ENCODE measurements around the gene AKT3. TPM values are rescaled to one million over a fixed set of nuclear protein-coding genes. Genes with fewer than 3 reads are reported as not detected.

The AKT3 gene
- total and polyA plus RNA-seq, 11 donors = 3.2 to 27.9 (median 16.6) TPM

GRCh38 chr1:243585982-243586381 is 264.1 kb downstream of the AKT3 start:
- intact Hi-C loops (cut with DNase I) = no loop called here
- no peak for TF ChIP-seq CTCF (IDR thresholded peaks at IDR 0.05)
- no peak for TF ChIP-seq POLR2A (IDR thresholded peaks at IDR 0.05)
- no peak overlapping the region for H3K27ac ChIP-seq
- H3K4me1 ChIP-seq = no peaks in the 10 kb centered on the region
- WGBS, 4 donors = 87 to 98% (median 94%) methylated on average over 1 of the region's 1 CpG
- DNase-seq = no peak
- peaks cover 0 to 7% (median 0%) of the 10 kb centered on the region in 9 donors for H3K36me3 ChIP-seq
- H3K27me3 ChIP-seq = no peaks in the 10 kb centered on the region
- H3K4me3 ChIP-seq = no peak overlapping the region
- ATAC-seq = no peak
- peaks cover 0 to 71% (median 40%) of the 10 kb centered on the region in 12 donors for H3K9me3 ChIP-seq

GRCh38 chr1:243582326-243582725 is 267.7 kb downstream of the AKT3 start:
- H3K4me3 ChIP-seq = no peak overlapping the region
- TF ChIP-seq POLR2A (IDR thresholded peaks at IDR 0.05) (no peak), CTCF (IDR thresholded peaks at IDR 0.05) (no peak)
- no peak for ATAC-seq
- intact Hi-C loops (cut with DNase I) = no loop called here
- H3K9me3 ChIP-seq = peaks cover 0 to 66% (median 34%) of the 10 kb centered on the region in 12 donors
- DNase-seq = no peak
- no peak overlapping the region for H3K27ac ChIP-seq
- H3K36me3 ChIP-seq = peaks cover 0 to 7% (median 0%) of the 10 kb centered on the region in 9 donors
- H3K4me1 ChIP-seq = no peaks in the 10 kb centered on the region
- H3K27me3 ChIP-seq = no peaks in the 10 kb centered on the region
- WGBS, 4 donors = 73 to 90% (median 85%) methylated on average over 1 of the region's 1 CpG

- WGBS, 4 donors = 93 to 100% (median 98%) methylated on average over 1 of the region's 1 CpG
- H3K27ac ChIP-seq = no peak overlapping the region
- no peaks in the 10 kb centered on the region for H3K27me3 ChIP-seq
- no peaks in the 10 kb centered on the region for H3K4me1 ChIP-seq
- DNase-seq (no peak), ATAC-seq (no peak)
- no peak for TF ChIP-seq POLR2A (IDR thresholded peaks at IDR 0.05)
- no peak for TF ChIP-seq CTCF (IDR thresholded peaks at IDR 0.05)
- intact Hi-C loops (cut with DNase I) = no loop called here
- H3K4me3 ChIP-seq = no peak overlapping the region
- peaks cover 0 to 7% (median 0%) of the 10 kb centered on the region in 9 donors for H3K36me3 ChIP-seq
- H3K9me3 ChIP-seq = peaks cover 0 to 72% (median 34%) of the 10 kb centered on the region in 12 donors
Measured at GRCh38 chr1:243580984-243581383, 269.1 kb downstream of the AKT3 start.

GRCh38 chr1:243580072-243580471 is 270.0 kb downstream of the AKT3 start:
- Histone ChIP-seq H3K4me1 (no peaks in the 10 kb centered on the region), H3K9me3 (peaks cover 0 to 63% (median 28%) of the 10 kb centered on the region in 12 donors)
- peak in 2 of 5 donors; percentile 7 to 32 for DNase-seq

More at GRCh38 chr1:243580072-243580471, 270.0 kb downstream of the AKT3 start:
- Histone ChIP-seq H3K27me3 (no peaks in the 10 kb centered on the region), H3K27ac (no peak overlapping the region), H3K4me3 (no peak overlapping the region), H3K36me3 (peaks cover 0 to 7% (median 0%) of the 10 kb centered on the region in 9 donors)
- TF ChIP-seq CTCF (IDR thresholded peaks at IDR 0.05) (no peak), POLR2A (IDR thresholded peaks at IDR 0.05) (no peak)
- 68 to 80% (median 75%) methylated on average over 5 of the region's 5 CpGs for WGBS, 4 donors
- intact Hi-C loops (cut with DNase I) = no loop called here
- ATAC-seq = peak in 2 of 4 donors; percentile 81 to 82

Data from heart left ventricle (tissue), 16 donors.